NT2/D1 (cell line): ENCODE results near the gene OOSP4A.

Source experiments
- SUZ12 ChIP-seq: IDR thresholded peaks from 2 replicates; pipeline ENCODE4 v1.6.1; 2011; ENCODE audit not compliant: insufficient read length, insufficient read depth; ENCODE audit errors: extremely low read depth
- YY1 ChIP-seq: IDR thresholded peaks from 2 replicates; pipeline ENCODE4 v1.6.1; 2011; ENCODE audit not compliant: insufficient read length, insufficient read depth
- ZNF274 ChIP-seq: IDR thresholded peaks from 2 replicates; pipeline ENCODE4 v1.6.1; 2011; ENCODE audit warnings: mild to moderate bottlenecking, low read depth, low read length

- TF ChIP-seq ZNF274, result no peak
- TF ChIP-seq YY1, result no peak
- no peak for TF ChIP-seq SUZ12
These were observed 4.6 kb downstream of the OOSP4A start for GRCh38 chr11:59968395-59968783.
